Left forelimb (tissue), 1 donor: Measurements from ENCODE around the gene IGSF23.

Source experiments
- DNase-seq: peaks from one replicate; pipeline ENCODE4 v3.0.0-alpha.2; 2018; ENCODE audit warnings: low spot score

IGSF23 gene

GRCh38 chr19:44641501-44642265, 28.3 kb downstream of the IGSF23 start:
- DNase-seq, result no peak

- no peak for DNase-seq
Measured at GRCh38 chr19:44642377-44642776, 29.0 kb downstream of the IGSF23 start.

- peak; percentile 82 for DNase-seq
Measured at GRCh38 chr19:44643605-44644401, 30.4 kb downstream of the IGSF23 start, which contains the start of gene PVR. PVR (plus strand) TSS chr19:44643910; CDS start chr19:44644097, 187 bp downstream.

- DNase-seq, result no peak
Measured at GRCh38 chr19:44644402-44645016, 31.1 kb downstream of the IGSF23 start.

GRCh38 chr19:44645407-44646048, 32.2 kb downstream of the IGSF23 start:
- DNase-seq, result no peak

GRCh38 chr19:44646049-44646416, 32.7 kb downstream of the IGSF23 start:
- DNase-seq, result no peak

GRCh38 chr19:44647144-44647543, 33.8 kb downstream of the IGSF23 start:
- DNase-seq, result no peak

- DNase-seq, result no peak
Measured at GRCh38 chr19:44648631-44649251, 35.4 kb downstream of the IGSF23 start.

- no peak for DNase-seq
Measured at GRCh38 chr19:44649578-44650145, 36.3 kb downstream of the IGSF23 start.

- no peak for DNase-seq
Measured at GRCh38 chr19:44653343-44653742, 40.0 kb downstream of the IGSF23 start.

- DNase-seq, result no peak
Measured at GRCh38 chr19:44653977-44654774, 40.8 kb downstream of the IGSF23 start.

- DNase-seq, result no peak
Measured at GRCh38 chr19:44657211-44657921, 44.0 kb downstream of the IGSF23 start.

- no peak for DNase-seq
Measured at GRCh38 chr19:44658069-44658733, 44.8 kb downstream of the IGSF23 start.

GRCh38 chr19:44660081-44660480, 46.7 kb downstream of the IGSF23 start:
- DNase-seq, result no peak

- no peak for DNase-seq
Measured at GRCh38 chr19:44661205-44661604, 47.8 kb downstream of the IGSF23 start.

- DNase-seq, result no peak
Measured at GRCh38 chr19:44661904-44662303, 48.5 kb downstream of the IGSF23 start.

- DNase-seq, result no peak
Measured at GRCh38 chr19:44662691-44663385, 49.5 kb downstream of the IGSF23 start.

- DNase-seq, result no peak
Measured at GRCh38 chr19:44663996-44664395, 50.6 kb downstream of the IGSF23 start.

GRCh38 chr19:44664976-44665375, 51.6 kb downstream of the IGSF23 start:
- no peak for DNase-seq
